ENCODE results near the gene IGFL2.
"Not testable (repeated sequence)": the region's sequence is repeated elsewhere in the genome, so short reads cannot be mapped to it uniquely, and the experiment has no call there.

IGFL2 gene

GRCh38 chr19:46147791-46148288 lies at the start of gene IGFL2:
Gene IGFL2 (plus strand): TSS chr19:46148238. CDS start chr19:46148279, 41 bp downstream.
- FAIRE-seq (no peak), DNase-seq (ENCODE audit: low spot score) (no peak)

GRCh38 chr19:46100344-46100743 lies 47.7 kb upstream of the IGFL2 start:
- FAIRE-seq (no peak), DNase-seq (ENCODE audit: low spot score) (no peak)

GRCh38 chr19:46101293-46101692 lies 46.7 kb upstream of the IGFL2 start:
- DNase-seq (ENCODE audit: low spot score) = no peak
- FAIRE-seq = no peak

- not testable (repeated sequence) for FAIRE-seq; DNase-seq (ENCODE audit: low spot score)
Observed at GRCh38 chr19:46102333-46102732, 45.7 kb upstream of the IGFL2 start.

GRCh38 chr19:46107371-46107770 lies 40.7 kb upstream of the IGFL2 start:
- DNase-seq (ENCODE audit: low spot score) (peak; percentile 12), FAIRE-seq (no peak)

GRCh38 chr19:46109876-46110275 lies 38.2 kb upstream of the IGFL2 start:
- FAIRE-seq = no peak
- DNase-seq (ENCODE audit: low spot score) = no peak

GRCh38 chr19:46111376-46111775 lies 36.7 kb upstream of the IGFL2 start:
- FAIRE-seq (no peak), DNase-seq (ENCODE audit: low spot score) (no peak)

GRCh38 chr19:46112527-46112926 lies 35.5 kb upstream of the IGFL2 start:
- DNase-seq (ENCODE audit: low spot score) (no peak), FAIRE-seq (no peak)

- DNase-seq (ENCODE audit: low spot score) = no peak
- no peak for FAIRE-seq
Observed at GRCh38 chr19:46113726-46114125, 34.3 kb upstream of the IGFL2 start.

GRCh38 chr19:46115396-46116106 lies 32.5 kb upstream of the IGFL2 start:
- DNase-seq (ENCODE audit: low spot score) (peak; percentile 65), FAIRE-seq (peak; percentile 83)

GRCh38 chr19:46116121-46116520 lies 31.9 kb upstream of the IGFL2 start:
- no peak for DNase-seq (ENCODE audit: low spot score)
- FAIRE-seq = no peak

- DNase-seq (ENCODE audit: low spot score) (no peak), FAIRE-seq (no peak)
Observed at GRCh38 chr19:46118136-46118535, 29.9 kb upstream of the IGFL2 start.

GRCh38 chr19:46124638-46125115 lies 23.4 kb upstream of the IGFL2 start, which contains the start of gene IGFL3:
Gene IGFL3 (minus strand): TSS chr19:46124688. CDS start chr19:46124649, 39 bp downstream.
- no peak for DNase-seq (ENCODE audit: low spot score)
- FAIRE-seq = no peak

- DNase-seq (ENCODE audit: low spot score) (no peak), FAIRE-seq (no peak)
Observed at GRCh38 chr19:46125447-46125846, 22.6 kb upstream of the IGFL2 start.

- DNase-seq (ENCODE audit: low spot score) = no peak
- no peak for FAIRE-seq
Observed at GRCh38 chr19:46126086-46126580, 21.9 kb upstream of the IGFL2 start.

GRCh38 chr19:46131485-46132143 lies 16.4 kb upstream of the IGFL2 start:
- no peak for DNase-seq (ENCODE audit: low spot score)
- no peak for FAIRE-seq

GRCh38 chr19:46132508-46133100 lies 15.4 kb upstream of the IGFL2 start:
- no peak for DNase-seq (ENCODE audit: low spot score)
- no peak for FAIRE-seq

GRCh38 chr19:46133101-46133627 lies 14.9 kb upstream of the IGFL2 start:
- FAIRE-seq = peak; percentile 72
- DNase-seq (ENCODE audit: low spot score) = peak; percentile 93

GRCh38 chr19:46133777-46134241 lies 14.2 kb upstream of the IGFL2 start:
- FAIRE-seq (no peak), DNase-seq (ENCODE audit: low spot score) (no peak)

GRCh38 chr19:46134527-46134926 lies 13.5 kb upstream of the IGFL2 start:
- no peak for DNase-seq (ENCODE audit: low spot score)
- FAIRE-seq = no peak

- no peak for FAIRE-seq
- DNase-seq (ENCODE audit: low spot score) = no peak
Observed at GRCh38 chr19:46137915-46138473, 10.0 kb upstream of the IGFL2 start.
